HG02642 (cell line): ENCODE measurements around the gene AUNIP.

Experiments
- ATAC-seq: cut with Tn5 transposase; IDR thresholded peaks from one replicate; pipeline ENCODE4 v1.9.1; 2021; ENCODE audit warnings: mild to moderate bottlenecking; ENCODE audit not compliant: unreplicated experiment, poor library complexity

Gene AUNIP

DNA sequence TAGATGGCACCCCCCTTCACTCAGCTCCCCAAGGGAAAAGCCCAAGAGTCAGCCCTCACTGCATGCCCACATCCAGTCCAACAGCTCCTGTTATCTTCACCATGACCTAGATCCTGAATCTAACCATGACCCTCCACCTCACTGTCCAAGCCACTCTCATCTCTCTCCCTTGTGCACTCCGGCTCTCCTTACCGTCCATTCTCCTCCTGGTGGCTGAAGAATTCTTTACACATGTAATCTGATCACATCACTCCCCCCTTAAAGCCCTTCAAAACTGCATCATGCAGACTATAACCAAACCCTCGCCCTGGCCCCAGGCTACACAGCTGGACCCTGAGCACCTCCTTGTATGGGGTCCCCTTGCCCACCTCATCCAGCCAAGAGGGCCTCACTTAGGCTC, 30.2 kb upstream of the AUNIP start:
- ATAC-seq, result no peak

DNA sequence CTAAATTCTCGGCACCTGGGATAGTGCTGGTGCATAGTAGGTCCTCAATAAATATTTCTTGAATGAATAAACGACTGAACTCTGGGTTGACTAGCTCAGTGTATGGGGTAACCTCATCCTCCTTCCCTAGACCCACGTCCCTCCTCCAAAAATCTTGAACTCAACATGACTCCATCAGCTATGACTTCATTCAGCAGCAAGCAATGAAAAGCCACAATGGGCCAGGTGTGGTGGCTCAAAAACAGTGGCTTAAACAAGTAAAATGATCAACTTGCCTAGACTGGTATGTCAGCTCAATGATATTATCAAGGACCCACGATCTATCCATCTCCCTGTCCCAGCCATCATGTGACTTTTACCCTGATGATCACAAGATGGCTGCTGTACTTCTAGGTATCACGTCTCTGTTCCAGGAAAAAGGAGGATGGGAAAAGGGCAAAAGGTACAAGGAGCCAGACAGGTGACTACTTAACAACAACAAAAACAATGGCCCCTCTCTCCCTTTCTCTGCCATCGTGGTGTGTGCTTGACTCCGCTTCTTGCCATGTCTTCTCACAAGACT, 29.2 kb upstream of the AUNIP start:
- no peak for ATAC-seq

DNA sequence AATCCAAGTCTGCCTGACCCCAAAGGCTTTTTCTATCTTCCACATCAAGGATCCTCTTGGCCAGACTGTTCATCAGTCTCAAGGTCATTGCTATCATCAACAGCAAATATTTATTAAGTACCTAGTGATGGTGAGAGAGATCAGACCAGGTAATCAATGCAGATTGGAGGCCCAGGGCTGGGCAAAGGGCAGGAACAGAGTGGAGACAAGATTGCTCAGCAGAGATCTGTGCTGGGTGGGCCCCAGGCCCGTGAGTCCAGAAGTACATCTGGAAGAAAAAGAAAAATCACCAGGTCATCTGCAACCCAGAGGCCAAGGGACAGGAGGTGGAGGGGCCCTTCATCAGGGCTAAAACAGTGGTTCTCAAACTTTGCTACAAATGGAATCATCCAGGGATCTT, 26.3 kb upstream of the AUNIP start:
- ATAC-seq, result no peak

DNA sequence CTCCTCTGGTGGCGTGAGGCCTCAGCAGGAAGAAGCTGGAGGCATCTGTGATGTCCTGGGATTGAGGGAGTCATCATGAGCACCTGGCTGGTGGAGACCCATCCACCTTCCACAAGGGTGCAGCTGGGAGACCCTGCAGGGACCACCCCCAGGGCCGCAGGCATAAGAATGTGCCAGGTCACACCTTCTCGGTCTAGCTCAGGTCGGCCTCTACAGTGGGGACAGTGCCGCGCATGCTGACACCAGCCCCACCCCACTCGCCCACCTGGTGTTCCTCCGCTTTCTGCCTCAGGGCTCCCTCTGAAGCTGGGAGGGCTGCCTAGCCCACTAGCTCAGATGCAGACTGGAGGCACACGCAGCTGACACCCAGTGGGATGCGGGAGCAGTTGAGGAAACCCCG, 22.0 kb upstream of the AUNIP start:
- no peak for ATAC-seq

DNA sequence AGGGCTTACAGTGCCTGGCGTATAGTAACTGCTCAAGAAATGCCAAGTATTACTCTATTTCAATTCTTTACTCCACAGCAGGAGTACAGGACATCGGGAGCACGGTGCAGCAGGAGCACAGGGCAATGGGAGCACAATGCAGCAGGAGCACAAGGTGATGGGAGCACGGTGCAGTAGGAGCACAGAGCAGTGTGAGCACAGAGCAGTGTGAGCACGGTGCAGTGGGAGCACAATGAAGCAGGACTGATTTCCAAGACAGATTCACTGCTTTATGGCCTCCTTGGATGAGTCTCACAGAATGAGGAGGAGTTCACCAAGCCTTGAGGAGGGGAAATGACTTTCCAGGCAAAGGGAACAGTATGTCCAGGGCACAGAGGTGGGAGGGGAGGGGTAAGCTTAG, 21.3 kb upstream of the AUNIP start:
- no peak for ATAC-seq

DNA sequence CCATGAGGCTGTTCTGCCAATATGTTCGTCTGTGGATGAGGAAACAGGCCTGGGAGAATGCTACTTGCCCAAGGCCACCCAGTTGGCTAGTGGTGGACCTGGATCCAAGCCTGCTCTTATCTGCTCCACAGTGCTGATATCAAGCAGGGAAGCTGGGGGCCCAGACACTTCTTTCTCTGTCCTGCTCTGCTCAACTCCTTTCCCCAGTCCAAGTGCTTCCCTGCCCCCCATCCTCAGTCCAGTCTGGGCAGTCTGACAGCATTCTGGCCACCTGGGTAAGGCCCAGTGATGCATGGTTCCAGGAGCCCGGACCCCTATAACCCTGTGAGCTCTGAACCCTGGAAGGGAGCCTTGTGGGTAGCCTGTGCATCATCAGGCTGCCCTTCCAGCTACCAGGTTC, 20.4 kb upstream of the AUNIP start:
- ATAC-seq, result no peak

DNA sequence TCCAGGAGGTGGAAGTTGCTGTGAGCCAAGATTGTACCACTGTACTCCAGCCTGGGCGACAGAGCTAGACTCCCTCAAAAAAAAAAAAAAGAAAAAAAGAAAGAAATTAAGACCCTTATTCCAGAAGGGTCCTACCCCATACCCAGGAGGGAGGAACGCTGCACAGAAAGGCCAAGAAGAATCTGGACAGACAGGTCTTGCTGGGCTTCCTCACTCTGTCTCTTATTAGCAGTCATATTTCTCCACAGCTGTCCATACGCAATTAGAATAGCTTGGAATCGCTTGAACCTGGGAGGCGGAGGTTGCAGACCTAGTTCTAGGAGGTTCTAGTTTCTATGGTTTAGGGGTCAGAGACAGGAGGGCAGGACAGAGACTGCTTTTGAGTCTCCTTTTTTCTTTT, 19.4 kb upstream of the AUNIP start:
- no peak for ATAC-seq

DNA sequence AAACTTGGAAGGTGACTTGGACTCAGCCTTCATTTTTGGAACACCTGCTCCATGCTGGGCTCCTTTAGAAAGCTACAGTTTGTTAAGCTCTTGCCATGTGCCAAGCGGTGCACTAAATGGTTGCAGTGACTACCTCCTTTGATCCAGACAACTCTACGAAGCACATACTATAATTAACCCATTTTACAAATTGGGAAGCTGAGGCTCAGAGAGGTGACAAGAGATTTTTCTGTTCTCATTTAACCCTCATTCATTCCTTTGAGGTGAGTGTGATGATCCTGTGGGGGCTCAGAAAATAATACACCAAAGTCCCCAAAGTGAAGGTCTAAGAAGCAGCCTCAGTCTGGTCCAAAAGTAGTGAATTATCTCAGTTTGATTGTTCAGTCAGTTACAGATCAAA, 17.9 kb upstream of the AUNIP start:
- no peak for ATAC-seq

DNA sequence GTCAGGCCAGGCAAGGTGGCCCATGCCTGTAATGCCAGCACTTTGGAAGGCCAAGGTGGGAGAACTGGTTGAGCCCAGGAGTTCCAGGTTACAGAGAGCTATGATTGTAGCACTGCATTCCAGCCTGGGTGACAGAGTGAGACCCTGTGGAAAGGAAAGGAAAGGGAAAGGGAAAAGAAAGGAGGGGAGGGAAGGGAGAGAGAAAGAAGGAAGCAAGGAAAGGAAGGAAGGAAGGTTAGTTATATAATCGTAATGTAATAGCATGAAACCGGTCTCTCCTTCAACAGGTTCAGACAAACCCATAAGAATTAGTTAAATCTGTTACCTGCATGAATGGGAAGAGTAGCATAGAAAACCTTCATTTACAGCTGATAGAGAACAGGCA, 17.4 kb upstream of the AUNIP start:
- no peak for ATAC-seq

DNA sequence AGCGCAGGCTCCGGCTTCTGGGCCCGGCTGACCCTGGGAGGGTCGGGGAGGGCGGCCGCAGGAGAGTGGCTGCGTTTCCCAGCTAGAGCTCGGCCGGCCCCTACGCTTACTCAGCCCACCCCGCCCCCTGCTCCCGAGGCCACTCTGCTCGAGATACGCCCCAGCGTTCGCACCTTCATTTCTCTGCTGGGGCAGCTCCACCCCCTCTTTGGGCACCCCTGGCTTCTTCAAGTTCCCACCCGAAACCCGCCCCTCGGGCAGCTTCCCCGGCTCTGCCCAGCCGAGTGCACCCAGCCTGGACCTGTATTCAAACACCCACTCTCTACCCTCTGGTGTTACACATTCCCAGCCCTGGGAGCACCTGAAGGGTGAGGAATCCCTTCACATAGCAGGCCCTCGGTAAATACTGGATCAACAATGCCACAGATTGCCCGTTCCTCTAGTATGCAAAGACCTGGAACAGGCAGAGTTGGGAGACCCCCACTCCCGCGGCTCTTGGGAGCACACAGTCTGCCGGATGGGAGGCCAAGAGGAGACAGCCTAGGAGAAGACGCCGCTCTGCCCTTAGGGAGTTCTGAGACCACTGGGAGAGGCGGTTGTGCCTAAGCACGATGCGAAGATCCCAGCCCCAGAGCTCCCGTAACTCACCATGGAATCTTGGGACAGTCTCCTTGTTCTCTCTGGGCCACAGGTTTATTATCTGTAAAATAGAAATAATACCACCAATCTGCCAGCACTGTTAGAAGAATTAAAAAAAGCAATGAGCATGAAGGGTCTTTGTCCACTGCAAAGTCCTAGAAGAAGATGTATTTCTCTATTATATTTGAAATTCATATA, 16.8 kb upstream of the AUNIP start:
- peak; percentile 7 for ATAC-seq

DNA sequence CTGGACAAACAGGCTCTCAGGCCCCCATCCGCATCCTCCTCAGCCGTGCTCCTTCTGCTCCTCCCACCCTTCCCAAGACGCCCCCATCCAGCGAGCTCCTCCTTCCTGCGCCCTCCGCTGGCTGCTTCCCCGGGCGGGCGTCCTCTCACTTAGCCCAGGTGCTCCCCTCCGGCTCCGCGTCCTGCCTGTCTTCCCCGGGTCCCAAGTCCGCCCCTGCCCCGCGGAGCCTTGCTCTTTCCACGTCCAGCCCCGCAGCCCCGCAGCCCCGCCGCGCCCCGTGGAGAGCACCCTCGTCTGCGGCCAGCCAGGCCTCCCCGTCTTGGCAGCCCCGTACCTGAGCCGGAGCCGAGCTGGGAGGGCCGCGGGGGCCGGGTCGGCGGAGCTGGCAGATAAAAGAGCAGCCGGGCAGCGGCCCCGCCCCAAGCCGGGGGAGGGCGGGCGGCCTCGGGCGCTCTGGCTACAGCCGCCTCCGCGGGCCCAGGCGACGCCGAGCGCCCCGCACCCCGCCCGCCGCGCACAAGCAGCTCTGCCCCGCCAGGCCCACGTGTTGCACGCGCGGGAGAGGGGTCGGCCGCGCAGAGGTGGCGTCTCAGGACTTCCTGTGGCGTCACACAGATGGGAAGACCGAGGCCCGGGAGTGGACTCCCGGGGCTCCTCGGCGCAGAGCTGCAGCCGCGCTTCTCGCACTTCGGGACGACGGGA, 16.0 kb upstream of the AUNIP start, which contains the start of gene PAQR7:
TSS of gene PAQR7 (minus strand) at position 555 of the 702 bp plus-strand sequence. CDS start 11,869 bp downstream, outside the sequence.
- ATAC-seq, result peak; percentile 55

DNA sequence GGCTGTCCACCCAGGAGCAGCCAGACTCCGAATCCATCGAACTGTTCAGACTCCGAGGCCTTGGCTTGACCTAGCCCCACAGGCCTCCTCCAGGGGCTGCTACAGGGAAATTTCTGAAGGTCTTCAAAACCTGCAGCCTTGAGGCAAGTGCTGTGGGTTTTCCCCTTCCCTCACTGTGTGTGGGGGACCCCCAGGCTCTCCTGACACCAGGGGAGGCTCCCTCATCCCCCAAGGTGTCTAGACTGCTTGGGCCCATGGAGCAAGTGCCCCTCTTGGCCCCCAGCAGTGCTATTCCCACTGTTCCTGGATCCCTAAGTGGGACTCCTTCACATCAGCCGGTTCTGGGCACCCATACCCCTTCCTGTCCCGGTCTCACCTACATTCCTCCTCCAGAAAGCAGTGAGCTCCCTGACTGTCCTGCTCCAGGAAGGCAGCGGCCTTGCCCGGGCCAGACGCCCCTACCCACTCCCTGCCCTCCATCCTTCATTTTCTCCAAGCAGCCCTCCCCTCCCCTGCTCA, 15.4 kb upstream of the AUNIP start:
- ATAC-seq, result no peak

DNA sequence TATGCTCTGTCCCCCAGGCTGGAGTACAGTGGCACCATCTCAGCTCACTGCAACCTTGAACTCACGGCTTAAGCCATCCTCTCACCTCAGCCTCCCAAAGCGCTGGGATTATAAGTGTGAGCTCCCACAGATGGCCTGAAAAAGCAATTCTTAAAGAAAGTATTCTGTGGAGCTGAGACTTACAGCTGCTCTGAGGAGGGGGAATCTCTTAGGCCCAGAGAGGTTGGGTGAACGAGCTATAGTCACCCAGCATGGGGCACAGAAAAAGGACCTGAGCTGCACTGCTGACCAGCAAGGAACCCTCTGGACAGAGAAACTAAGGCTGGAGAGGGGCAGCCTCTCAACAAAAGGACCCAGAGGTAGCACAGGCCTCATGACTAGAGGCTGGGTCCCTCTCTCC, 15.0 kb upstream of the AUNIP start:
- ATAC-seq, result no peak

DNA sequence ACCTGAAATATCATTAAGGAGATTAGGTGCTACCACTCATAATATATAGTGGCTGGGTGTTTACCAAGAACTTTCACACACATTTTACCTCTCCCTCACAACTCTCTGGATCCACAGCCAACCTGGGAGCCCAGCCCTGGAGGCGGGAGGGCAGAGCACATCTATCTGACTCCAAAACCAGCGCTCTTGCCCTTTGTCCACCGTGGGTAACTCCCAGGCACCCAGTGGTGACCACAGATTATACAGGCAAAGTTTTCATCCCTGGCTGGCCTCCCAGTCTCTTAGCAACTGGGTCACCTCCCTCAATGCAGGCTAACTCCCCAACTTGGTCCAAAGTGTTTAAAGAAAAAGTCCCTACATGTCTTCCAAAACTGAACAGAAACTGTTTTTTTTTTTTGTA, 13.9 kb upstream of the AUNIP start:
- no peak for ATAC-seq

DNA sequence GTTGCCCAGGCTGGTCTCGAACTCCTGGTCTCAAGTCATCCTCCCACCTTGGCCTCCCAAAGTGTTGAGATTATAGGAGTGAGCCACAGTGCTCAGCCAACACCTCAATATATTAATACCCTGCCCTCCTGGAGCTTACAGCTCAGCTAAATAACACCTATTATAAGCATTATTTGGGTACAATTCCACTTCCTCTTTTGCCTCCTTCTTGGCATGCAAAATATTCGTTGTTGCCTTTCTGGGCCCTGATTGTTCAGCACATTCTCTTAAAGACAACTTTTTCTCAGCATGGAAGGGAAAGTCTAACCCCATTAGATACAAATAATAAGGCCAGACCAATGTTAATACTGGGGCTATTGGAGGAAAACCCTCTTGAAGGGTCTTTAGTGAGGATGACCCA, 13.5 kb upstream of the AUNIP start:
- no peak for ATAC-seq

DNA sequence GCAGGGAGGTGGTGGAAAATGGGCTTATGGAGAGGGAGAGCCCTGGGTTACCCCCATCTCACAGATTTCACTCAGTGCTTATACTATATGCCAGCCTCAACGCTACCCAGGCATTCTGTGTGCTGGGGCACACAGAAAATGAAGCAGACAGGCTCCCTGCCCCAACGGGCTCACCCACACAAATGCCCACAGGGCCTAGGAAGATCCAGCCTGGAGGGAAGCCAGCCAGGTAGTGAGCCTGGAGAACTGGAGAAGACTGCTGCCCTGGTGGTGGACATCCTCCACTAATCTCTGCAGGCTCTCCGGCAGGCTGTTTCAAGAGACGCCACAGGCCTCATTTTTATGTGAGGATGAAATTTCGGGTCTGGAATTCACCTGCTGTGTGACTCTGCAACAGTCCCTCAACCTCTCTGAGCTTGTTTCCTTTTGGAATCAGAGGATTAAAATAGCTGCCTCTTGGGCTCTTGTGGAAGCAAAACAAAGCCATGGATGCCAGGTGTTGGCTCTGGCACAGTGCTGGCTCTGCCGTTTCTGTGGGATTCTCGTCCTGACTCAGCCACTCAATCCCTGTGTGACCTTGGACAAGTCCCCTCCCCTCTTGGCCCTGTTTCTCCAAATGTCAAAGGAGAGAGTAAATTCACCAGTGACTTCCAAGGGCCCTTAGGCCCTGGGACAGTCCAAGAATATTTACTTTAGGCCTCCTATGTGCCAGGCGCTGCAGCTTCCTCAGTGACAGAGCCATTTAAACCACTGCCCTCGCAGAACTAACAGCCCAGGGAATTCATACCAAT, 12.6 kb upstream of the AUNIP start:
- ATAC-seq, result no peak

DNA sequence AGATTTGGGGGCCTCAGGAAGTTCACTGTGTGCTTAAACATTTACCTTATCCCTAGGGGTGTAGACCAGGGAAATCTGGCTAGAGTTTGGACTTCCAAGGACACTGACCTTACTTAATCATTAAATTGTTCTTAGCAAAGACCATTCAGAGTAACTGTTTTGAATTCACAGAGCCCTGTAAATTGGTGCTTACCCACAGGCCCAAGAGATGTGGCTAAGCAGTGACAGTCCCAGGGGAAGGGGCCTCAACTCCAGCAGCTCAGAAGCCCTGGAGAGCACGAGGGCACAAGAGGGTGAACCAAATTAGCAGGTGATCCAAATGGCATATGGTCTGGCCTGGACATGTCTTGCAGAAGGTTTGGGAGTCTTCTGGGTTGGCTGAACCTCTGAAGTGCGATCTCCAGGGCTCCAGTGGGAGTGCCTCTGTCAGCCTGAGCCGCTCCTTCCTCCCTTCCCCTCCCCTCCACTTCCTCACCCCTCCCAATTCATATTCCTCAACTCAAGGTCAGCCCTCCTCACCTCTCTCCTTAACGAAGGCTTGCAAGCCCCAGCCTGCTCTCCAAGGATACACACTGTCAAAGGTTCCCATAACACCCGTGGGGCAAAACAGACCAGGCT, 11.9 kb upstream of the AUNIP start:
- no peak for ATAC-seq

DNA sequence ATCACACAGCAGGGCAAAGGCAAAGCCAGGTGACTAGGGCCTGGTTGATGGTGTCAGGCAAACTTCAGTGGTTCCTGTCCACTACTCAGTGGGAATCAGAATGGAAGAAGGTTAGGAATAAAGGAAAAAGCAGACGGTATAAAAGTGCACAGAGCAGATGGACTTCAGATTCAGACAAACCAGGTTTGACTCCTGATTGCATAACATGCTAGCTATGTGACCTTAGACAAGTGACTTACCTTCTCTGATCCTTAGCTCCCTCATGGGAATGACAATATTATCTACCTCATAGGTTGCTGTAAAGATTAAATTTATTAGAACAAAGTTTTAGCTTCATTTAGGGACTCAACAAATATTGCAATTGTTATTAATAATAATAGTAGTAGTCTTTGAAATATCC, 11.4 kb upstream of the AUNIP start:
- ATAC-seq, result no peak

DNA sequence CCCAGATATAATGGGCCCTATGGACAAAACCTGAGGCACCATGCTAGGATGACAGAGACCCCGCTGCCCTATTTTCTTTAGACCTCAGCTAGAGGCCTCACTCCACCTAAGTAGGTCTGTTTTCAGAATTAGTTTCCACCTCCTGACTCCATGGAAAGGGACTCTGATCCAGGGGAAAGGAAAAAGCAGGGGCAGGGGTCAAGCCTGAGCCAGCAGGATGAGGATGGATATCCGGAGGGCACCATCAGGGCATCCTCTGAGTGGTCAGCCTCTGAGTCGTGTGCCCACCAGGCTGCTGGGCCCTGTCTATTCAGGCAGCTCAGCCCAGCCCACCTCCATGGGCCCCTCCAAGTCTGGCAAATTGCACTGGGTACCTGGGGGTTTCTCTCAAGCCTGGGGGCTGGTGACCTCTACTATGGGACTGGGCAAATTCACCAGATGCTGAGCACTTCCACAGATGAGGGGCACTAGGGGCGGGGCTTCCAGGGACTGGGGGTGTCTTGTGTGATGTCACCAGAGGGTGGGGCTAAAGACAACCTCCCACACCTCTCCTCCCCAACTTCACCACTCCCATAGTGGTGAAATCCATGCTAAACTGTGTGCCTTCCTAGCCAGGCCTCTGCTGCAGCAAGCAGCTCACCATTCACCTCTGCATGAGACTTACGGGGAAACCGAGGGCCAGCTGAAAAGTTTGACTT, 10.8 kb upstream of the AUNIP start:
- no peak for ATAC-seq
